GDM1 (cell line): ENCODE results near the gene ATP5PF.
"Not testable (repeated sequence)": the region's sequence is repeated elsewhere in the genome, so short reads cannot be mapped to it uniquely, and the experiment has no call there.

Source experiments
- DNase-seq: peaks from one replicate; lab custom pipeline; 2025; lab: John Stamatoyannopoulos, UW

Gene ATP5PF

GRCh38 chr21:25722631-25723030 lies 12.1 kb downstream of the ATP5PF start:
- peak; percentile 70 for DNase-seq

- DNase-seq = no peak
Observed at GRCh38 chr21:25721987-25722386, 12.7 kb downstream of the ATP5PF start.

GRCh38 chr21:25717491-25718147 lies 17.1 kb downstream of the ATP5PF start:
- no peak for DNase-seq

GRCh38 chr21:25714066-25714465 lies 20.6 kb downstream of the ATP5PF start:
- DNase-seq = not testable (repeated sequence)

GRCh38 chr21:25710550-25710949 lies 24.2 kb downstream of the ATP5PF start:
- DNase-seq = no peak

GRCh38 chr21:25709684-25710265 lies 24.9 kb downstream of the ATP5PF start:
- DNase-seq = no peak

- no peak for DNase-seq
Observed at GRCh38 chr21:25708467-25709065, 26.1 kb downstream of the ATP5PF start.

GRCh38 chr21:25701529-25701928 lies 33.2 kb downstream of the ATP5PF start:
- DNase-seq = no peak

- no peak for DNase-seq
Observed at GRCh38 chr21:25700741-25701140, 34.0 kb downstream of the ATP5PF start.

GRCh38 chr21:25695461-25695860 lies 39.2 kb downstream of the ATP5PF start:
- DNase-seq = not testable (repeated sequence)

GRCh38 chr21:25691976-25692375 lies 42.7 kb downstream of the ATP5PF start:
- DNase-seq = no peak

- no peak for DNase-seq
Observed at GRCh38 chr21:25689226-25689625, 45.5 kb downstream of the ATP5PF start.

- DNase-seq = no peak
Observed at GRCh38 chr21:25688275-25689155, 46.2 kb downstream of the ATP5PF start.

GRCh38 chr21:25687787-25688186 lies 46.9 kb downstream of the ATP5PF start:
- DNase-seq = no peak

- no peak for DNase-seq
Observed at GRCh38 chr21:25682382-25682781, 52.3 kb downstream of the ATP5PF start.

GRCh38 chr21:25676451-25676850 lies 58.3 kb downstream of the ATP5PF start:
- DNase-seq = no peak
